ENCODE results near the gene NOTCH2.
"Not testable (repeated sequence)": the region's sequence is repeated elsewhere in the genome, so short reads cannot be mapped to it uniquely, and the experiment has no call there.

NOTCH2 gene

DNA sequence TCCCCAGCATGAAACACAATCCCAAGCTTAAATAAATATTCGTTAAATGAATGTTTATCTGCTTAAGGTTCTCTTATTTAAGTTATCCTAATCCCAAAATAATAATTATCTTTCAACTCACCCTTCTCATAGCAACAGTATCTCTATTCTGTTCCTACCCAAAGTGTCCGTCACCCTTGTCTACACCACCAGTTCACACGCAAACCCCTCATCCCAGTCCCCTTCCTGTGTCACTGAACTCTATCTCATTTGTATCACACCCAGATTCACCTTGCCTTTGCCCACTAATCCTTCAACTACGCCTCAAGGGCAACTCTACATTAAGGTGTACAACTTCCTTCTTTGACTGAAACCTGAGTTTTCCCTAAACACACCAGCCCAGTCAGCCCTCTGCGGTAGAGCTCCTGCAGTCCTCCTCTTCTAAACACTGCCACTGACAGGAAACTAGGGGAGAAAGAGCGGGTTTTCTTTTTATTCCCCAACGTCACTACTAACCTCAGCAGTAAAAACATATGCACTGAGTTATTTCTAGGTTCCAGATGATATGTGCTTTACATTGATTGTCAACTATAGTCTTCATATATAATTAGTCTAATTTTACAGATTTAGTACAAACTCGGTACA, 92.2 kb downstream of the NOTCH2 start:
- H3K27ac ChIP-seq; DNase-seq (ENCODE audit: low read depth, low spot score): not testable (repeated sequence)

DNA sequence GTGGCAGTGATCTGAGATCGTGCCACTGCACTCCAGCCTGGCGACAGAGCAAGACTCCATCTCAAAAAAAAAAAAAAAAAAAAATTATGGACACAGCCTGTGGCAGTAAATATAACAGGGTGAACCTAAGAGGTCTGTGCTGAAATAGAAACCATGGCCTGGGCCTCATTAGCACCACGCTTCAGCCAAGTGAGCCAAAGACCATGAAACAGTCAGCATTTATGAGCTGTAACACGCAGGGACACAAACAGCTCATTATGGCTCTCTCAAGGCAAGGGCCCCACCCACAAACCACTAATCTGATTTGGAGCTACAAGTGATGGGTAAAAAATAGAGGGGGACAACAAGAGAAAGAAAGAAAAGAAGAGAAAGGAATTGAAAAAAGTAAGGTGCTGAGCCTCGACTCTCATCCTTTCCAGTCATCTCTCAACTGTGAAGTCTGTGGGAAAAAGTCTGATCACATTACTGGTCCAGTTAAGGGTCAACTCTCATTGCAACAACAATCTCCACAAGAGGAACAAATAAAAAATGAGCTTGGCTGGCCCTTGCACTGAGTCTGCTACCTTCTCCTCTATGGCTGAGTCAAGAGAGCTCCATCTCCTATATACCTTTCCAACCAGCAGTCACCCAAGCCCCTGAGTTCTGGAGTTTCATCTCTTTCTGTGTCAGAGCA, 93.7 kb downstream of the NOTCH2 start:
- H3K27ac ChIP-seq: peak overlapping the region; percentile 46
- not testable (repeated sequence) for DNase-seq (ENCODE audit: low read depth, low spot score)

DNA sequence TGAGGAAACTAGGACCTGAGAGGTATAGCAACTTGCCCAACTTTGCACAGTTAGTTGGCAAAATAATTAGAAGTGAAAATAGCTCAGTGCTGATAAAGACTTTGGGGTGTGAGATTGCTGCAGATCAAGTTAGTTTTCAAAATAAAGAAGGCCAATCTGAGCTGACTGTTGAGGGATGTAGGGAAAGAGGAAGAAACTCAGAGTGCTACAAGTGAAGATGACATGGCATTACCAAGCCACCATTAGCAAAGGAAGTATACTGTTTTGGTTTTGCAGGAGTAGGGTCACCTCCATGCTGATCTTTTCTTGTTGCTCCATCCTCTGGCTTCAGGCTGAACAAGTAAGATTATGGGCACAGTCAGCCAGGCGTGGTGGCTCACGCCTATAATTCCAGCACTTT, 94.5 kb downstream of the NOTCH2 start:
- DNase-seq (ENCODE audit: low read depth, low spot score): no peak
- peak overlapping the region; percentile 46 for H3K27ac ChIP-seq

DNA sequence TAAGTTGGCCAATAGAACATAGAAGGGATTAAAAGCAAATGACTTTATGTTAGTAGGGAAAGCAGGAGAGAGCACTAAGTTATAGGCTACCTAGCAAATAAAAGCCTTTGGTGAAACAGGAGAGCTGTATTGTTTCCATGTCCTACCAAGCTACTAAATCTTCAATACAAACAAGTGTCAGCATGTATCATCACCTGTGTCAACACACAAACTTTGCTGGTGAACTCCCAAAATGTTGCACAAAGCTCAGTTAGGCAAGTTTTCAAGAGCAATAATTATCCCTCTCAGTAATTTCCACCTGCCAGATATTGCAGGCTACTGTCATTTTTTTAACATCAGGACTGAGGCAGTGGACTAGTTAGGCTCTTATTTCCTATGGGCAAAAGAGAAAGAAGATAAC, 95.4 kb downstream of the NOTCH2 start:
- DNase-seq (ENCODE audit: low read depth, low spot score): peak; percentile 46
- peak overlapping the region; percentile 46 for H3K27ac ChIP-seq

DNA sequence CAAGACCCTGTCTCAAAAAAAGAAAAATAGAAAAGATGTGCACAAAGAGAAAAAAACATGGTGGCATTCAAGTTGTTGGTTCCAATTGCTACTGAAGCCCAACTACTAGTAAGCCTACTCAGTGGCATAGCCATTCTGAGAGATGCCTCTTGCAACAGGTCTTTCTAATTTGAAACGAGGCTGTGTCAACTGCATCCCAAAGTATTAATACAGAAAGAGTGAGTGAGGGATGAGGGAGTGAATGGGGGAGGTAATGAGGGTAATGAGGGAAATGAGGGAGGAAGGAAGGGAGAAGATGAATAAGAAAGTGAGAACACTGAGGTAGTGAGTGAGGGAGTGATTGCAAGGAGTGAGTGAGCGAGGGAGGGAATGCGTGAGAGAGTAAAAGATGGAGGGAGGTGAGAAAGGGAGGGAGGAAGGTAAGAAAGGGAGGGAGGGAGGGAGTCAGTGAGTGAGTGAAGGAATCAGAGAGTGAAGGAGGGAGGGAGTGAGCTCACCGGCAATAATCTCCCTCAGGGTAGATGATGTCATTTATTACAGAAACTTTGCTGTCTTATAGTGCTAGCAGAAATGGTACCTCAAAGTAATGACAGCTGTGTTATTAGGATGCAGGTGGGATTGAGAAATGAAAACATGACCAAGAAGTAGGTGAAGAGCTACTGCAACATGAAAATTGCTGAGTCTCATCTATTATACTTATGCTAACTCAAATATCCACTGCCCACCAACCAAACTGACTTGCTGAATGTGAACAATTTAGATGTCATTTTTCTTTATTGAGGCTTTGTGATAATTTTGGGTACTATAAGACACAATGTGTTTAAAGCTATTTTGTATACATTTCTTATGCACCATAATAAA, 97.5 kb downstream of the NOTCH2 start:
- DNase-seq (ENCODE audit: low read depth, low spot score): no peak
- no peak overlapping the region for H3K27ac ChIP-seq

DNA sequence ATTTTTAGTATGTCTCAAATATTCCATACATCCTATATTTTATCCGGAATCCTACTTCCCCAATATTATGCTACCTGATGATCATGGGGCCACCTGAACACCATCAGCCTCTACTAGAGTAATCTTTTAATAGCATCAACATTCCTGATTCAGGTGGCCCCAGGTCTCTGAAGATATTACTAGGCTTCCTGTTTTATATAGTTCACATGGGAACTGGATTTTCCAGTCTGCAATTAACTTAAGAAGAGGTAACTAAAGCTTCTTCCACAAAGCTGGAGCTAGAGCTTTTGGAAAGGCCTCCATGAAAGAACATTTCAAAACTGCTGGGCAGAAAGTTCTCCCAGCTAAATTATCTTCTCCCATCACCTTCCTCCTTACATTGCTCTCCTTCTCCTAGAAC, 100.9 kb downstream of the NOTCH2 start:
- H3K27ac ChIP-seq: peak overlapping the region; percentile 22
- DNase-seq (ENCODE audit: low read depth, low spot score): no peak

DNA sequence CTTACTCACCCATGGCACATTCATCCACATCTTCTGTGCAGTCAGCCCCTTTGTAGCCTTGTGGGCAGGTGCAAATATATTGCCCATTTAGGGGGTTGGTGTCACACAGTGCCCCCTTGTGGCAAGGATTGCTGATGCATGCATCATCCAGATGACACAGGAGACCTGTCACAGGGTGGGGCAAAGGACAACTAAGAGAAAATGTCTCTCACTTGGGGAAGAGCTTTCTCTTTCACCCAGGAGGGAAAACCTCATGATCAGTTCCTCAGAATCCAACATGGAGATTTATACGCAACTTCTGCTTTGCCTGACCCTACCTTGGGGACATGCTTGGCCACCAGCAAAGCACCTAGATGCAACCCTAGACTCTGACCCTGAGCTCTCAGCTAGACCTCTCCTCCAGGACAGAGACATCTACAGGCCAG, 101.4 kb downstream of the NOTCH2 start:
- H3K27ac ChIP-seq: peak overlapping the region; percentile 22
- DNase-seq (ENCODE audit: low read depth, low spot score): no peak

DNA sequence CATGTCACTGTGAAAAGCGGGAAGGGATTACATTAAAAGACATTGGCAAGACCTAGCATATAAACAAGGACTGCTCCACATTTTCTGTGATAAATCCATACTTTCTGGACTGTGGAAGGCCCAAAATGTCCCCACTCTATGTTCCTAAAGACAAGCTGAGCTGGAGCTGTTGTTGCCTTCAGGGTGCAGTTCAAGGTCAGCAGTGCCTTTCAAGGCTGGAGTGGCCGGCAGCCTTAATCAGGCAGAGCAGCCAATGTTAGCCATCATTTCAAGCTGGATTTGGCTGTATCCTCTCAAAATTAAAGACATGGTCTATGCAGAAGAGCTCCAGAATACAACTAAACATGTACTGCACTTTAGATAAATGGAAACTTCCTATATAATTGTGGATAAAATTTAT, 102.8 kb downstream of the NOTCH2 start:
- H3K27ac ChIP-seq: no peak overlapping the region

DNA sequence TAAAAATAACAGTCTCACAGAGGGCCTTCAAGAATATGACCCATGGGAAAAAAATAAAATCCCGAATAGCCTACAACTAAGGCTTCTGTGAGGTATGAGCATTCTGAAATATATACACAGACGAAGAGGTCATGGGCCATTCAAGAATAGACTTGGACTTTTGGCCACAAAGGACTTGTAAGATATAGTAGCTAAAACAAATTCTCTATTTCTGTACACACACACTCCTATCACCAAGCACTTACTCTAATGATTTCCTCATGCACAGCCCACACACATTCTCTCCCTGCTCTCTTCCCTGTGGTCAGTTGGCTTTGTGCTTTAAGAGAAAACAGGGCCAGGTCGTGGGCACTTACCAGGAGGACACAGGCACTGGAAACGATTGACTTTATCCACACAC, 103.4 kb downstream of the NOTCH2 start:
- no peak for DNase-seq (ENCODE audit: low read depth, low spot score)
- H3K27ac ChIP-seq: no peak overlapping the region

More for the DNA sequence above, 102.8 kb downstream of the NOTCH2 start:
- DNase-seq (ENCODE audit: low read depth, low spot score): no peak

DNA sequence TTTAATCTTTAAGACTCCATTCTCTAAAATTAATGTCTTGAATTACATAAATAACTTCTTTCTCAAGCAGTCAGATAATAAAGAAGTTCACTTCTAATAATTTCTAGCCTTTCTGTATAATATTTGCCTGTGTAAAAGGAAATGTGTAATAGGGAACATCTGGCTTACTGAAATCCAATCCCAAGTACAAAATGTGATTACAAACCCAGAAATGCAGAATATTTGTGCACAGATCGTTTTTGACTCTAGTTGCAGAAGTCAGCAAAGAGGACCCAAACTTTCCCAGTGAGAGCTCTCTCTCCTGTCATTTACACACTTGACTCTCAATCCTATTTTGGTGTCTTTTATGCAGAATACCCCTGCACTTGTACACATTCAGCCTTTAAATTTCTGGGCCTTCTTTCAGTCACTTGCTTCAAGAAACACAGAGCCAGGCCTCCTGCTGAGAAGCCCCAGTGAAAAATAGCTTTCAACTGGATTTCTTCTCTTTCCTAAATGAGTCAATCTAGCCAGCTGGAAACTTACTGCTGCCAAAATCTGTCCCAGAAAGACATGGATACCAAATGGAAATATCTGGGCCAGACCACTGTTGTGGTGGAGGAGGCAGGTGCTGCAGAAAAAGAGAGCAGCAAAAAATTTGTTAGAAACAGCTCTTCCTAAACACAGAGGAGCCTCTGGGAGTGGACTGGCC, 104.6 kb downstream of the NOTCH2 start:
- no peak overlapping the region for H3K27ac ChIP-seq
- DNase-seq (ENCODE audit: low read depth, low spot score): no peak

DNA sequence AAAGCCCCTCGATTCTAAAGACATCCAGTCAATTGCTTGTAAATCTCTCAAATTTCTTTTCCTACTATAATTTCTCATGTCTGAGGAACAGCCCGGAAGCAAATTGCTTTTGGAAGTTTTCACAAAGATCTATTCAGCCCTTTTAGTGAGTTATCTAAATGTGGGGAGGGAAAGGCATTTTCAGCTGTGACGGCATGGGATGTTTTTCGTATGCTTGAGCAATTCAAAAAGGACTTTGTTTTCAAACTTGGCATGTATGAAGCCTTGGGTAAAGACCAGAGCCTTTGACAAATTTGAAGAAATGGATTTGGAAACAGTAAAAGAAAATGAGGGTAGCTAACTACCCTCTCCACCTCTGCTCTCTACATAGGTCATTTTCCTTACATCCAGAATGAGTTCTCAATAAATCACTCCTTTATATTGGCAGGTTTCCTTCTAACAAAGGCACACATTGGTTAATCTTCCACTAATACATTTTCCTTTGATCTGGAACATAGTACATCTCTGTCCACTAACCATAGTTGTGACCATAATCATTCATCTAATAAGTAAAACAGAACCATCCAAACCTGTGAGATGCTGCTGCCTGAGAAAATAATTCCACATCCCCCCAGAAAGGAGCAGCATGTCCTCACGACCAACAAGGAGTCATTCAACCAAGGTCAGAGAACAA, 107.0 kb downstream of the NOTCH2 start:
- no peak overlapping the region for H3K27ac ChIP-seq

DNA sequence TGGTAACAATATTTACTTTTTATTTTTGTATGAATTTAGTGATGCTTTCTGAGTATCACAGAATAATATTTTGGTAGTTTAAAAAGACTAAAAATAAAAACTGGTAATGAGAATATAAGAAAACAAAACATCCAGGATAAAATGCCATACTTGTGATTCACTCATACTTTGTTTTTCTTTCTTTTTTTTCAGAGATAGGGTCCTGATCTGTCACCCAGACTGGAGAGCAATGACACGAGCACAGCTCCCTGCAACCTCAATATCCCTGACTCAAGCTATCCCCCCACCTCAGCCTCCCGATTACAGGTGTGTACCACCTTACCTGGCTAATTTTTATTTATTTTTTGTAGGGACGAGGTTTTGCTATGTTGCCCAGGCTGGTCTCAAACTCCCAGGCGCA, 109.0 kb downstream of the NOTCH2 start:
- no peak overlapping the region for H3K27ac ChIP-seq
- DNase-seq (ENCODE audit: low read depth, low spot score): no peak

More for the DNA sequence above, 107.0 kb downstream of the NOTCH2 start:
- DNase-seq (ENCODE audit: low read depth, low spot score): no peak

DNA sequence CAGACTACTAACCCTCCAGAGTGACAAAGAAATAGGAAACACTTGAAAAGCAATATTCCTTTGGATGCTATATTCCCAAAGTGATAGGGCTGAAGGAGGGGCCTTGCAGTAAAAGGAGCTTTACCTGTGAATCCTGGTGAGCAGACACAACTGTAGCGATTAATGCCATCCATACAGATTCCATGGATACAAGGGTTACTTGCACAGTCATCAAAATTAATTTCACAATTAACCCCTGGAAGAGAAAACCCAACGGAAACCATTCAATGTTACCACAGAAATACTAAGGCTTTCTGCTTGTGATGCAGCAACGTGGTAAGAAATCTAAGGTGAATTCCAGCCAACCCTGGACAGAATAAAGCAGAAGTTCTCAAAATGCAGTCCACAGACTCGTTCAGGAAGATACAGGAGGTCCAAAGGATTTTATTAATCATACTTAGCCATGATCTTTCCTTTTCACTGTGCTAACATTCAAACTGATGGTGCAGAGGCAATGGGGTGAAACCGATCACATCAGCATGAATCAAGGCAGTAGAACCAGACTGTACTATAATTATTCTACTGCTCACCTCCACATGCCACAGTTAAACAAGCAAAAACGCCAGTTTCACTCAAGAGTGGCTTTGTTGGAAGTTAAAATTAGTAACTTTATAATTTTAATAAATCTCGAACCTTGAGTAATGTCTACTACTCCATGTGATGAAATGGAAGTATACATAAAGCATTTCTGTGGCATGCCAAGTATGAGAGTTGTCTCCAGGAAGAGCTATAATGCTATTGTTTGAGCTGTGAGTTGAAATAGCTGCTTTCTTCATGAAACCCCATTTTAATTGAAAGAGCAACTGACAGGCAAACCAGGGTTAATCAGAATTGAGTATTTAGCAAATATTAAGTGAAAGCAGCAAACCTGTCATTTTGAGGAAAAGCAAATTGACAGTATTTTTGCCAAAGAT, 109.9 kb downstream of the NOTCH2 start:
- DNase-seq (ENCODE audit: low read depth, low spot score): no peak
- no peak overlapping the region for H3K27ac ChIP-seq

DNA sequence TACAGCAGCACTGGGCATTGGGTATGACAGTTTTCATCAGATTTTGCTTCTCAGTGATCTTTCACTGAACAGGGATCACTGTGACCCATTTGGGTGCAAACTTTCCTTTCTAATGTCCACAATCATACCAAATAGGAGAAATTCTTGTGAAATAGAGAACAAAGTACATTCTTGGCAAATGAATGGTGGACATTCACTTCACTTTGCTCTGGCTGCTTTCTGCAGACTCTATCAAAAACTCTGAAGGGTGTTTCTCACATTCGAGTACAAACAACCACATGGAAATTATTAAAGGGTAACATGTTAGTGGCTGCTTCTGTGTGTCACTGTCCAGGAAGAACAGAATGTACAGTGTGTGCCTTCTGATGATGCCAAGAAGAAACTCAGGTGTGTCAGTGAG, 111.2 kb downstream of the NOTCH2 start:
- no peak for DNase-seq (ENCODE audit: low read depth, low spot score)

DNA sequence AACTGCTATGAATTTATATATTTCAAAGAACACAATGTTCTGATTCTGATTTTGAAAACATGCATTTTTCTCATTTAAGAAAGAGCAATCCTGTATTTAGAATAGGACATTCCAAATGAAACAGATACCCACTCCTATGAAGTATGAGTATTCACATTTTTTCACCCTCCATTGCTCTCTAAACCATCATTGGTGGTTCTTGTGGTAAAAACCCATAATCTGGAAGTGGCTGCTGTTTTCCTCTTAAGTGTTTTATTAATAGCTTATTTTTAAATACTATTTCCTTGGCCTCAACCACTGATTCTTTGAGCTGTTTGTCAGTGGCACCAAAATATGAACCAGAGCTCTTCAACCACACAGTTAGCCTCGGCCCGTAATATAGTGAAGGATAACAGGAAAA, 113.2 kb downstream of the NOTCH2 start:
- H3K27ac ChIP-seq: no peak overlapping the region

More for the DNA sequence above, 111.2 kb downstream of the NOTCH2 start:
- H3K27ac ChIP-seq: no peak overlapping the region

DNA sequence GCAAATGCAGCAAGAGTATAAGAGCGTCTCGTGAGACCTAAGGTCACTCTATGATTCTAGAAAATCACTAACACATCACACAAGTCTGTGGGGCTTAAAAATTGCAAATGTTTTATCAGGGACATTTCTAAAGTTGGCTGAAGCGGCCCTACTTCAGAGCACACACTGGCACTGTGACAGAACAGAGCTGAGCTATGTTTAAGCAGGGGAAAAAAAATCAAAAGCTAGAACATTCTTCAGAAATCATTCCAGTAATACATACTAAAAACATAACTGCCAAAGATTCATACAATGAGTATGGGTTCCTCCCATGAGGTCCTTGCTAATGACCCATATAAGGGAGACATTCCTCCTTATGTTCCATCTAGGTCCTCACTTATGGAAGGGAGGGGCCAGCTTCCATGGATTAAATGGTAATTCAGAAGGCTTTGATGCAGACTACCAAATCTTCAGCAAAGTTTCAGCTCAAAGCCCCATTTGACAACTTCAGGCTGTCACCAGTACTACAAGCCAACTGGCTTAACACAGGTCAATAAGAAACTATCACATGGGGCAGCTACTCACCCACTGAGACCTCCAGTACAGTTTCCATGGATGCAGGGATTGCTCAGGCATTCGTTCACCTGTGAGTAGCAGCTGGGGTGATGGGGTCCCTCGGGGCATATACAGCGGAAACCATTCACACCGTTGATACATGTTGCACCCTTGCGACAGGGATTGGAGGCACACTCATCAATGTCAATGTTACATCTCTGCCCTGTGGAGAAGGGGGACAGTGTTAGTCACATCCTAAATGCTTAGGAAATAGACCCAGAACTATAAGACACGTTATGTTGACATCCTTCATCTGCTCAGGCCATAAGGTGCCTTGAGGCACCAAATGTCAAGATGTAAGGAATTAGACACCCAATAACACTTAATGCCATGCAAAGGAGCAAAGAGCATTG, 114.7 kb downstream of the NOTCH2 start:
- H3K27ac ChIP-seq: no peak overlapping the region
- no peak for DNase-seq (ENCODE audit: low read depth, low spot score)

More for the DNA sequence above, 113.2 kb downstream of the NOTCH2 start:
- DNase-seq (ENCODE audit: low read depth, low spot score): no peak

DNA sequence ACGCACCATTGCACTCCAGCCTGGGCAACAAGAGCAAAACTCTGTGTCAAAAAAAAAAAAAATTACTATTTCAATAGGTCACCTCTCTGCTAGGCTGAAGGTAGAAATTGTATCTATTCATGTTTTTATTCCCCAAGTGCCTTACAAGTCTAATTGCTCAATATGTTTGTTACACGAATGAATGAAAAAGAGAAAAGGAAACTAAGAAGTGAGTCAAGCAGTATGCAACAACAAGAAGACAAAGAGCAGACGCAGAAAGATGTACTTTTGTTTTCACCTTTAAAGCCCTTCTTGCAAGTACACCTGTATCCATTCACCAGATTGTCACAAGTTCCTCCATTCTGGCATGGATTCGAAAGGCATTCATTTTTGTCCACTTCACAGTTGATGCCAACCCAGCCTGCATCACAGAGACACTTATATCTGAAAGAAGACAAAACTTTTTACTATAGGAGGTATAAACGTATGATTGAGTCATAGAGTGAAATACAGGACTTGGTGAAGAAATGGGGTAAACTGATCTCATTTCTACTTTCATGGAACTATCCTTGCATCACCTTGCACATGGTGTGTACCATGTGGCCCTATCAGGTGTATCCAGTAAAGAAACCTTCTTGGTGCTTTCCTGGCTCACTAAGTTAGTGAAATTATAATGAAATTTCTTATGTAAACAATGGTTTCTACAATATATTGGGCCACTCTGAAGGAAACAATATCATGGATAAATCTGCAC, 116.0 kb downstream of the NOTCH2 start:
- DNase-seq (ENCODE audit: low read depth, low spot score): no peak
- no peak overlapping the region for H3K27ac ChIP-seq
